IMR-90 (cell line): ENCODE data around the gene NDUFS2. TPM values are rescaled to one million over a fixed set of nuclear protein-coding genes. Genes with fewer than 3 reads are reported as not detected.

ENCODE experiments used
- ATAC-seq: fragments of 200-7000 bp; cut with Tn5 transposase; 2 replicates; pipeline ENCODE4 v1.9.1; 2020; ENCODE audit warnings: low read depth, mild to moderate bottlenecking, moderate library complexity
- BruUV-seq: library from RNA; stranded (reverse); fragments of 400-500 nt; replicated peaks from 2 replicates; lab custom pipeline; 2021; lab: Mats Ljungman, UMichigan
- CTCF ChIA-PET: fragments of 300-600 bp; formaldehyde crosslinking; extraction: SDS; loops from one replicate; lab custom pipeline; 2021; ENCODE audit warnings: antibody characterized with exemption; lab: Yijun Ruan, JAX
- POLR2A ChIA-PET: fragments of 300-600 bp; sonication (Branson Sonifier 250); formaldehyde crosslinking; loops from one replicate; lab custom pipeline; 2022; ENCODE audit warnings: antibody characterized with exemption; ENCODE audit not compliant: unreplicated experiment; lab: Charles Lee
- DNase-seq: peaks from one replicate; pipeline ENCODE4 v3.0.0; 2013
- H2AFZ ChIP-seq: replicated peaks from 2 replicates; pipeline ENCODE3; 2013; ENCODE audit warnings: low read length, mild to moderate bottlenecking; ENCODE audit not compliant: poor library complexity
- H2AK5ac ChIP-seq: 2 replicates; pipeline ENCODE4 v1.6.1; 2013; ENCODE audit warnings: low read depth, low read length, inconsistent platforms
- H2AK9ac ChIP-seq: replicated peaks from 2 replicates; pipeline ENCODE3; 2013; ENCODE audit warnings: mild to moderate bottlenecking, low read depth, low read length, moderate library complexity; ENCODE audit not compliant: poor library complexity
- H2BK120ac ChIP-seq: 2 replicates; pipeline ENCODE4 v1.6.1; 2013; ENCODE audit warnings: low read depth, low read length, inconsistent platforms
- H2BK15ac ChIP-seq: 3 replicates; pipeline ENCODE4 v1.6.1; 2013; ENCODE audit warnings: low read depth, low read length, inconsistent platforms
- H2BK20ac ChIP-seq: 2 replicates; pipeline ENCODE4 v1.6.1; 2013; ENCODE audit warnings: low read depth, mild to moderate bottlenecking, inconsistent platforms, low read length, moderate library complexity
- H2BK5ac ChIP-seq: 2 replicates; pipeline ENCODE4 v1.6.1; 2013; ENCODE audit warnings: mild to moderate bottlenecking, low read depth, low read length, inconsistent platforms; ENCODE audit not compliant: poor library complexity, severe bottlenecking
- H3K14ac ChIP-seq: replicated peaks from 2 replicates; pipeline ENCODE4 v1.6.1; 2013; ENCODE audit warnings: low read depth, low read length, inconsistent platforms
- H3K18ac ChIP-seq: 2 replicates; pipeline ENCODE4 v1.6.1; 2013; ENCODE audit warnings: low read depth, low read length, control low read depth
- H3K23ac ChIP-seq: 2 replicates; pipeline ENCODE4 v1.6.1; 2013; ENCODE audit warnings: low read depth, low read length, inconsistent platforms
- H3K27ac ChIP-seq: 2 replicates; pipeline ENCODE4 v1.5.1; 2013; ENCODE audit warnings: mild to moderate bottlenecking, control low read depth, low read length; ENCODE audit not compliant: insufficient read depth
- H3K27me3 ChIP-seq: 2 replicates; pipeline ENCODE4 v1.6.1; 2013; ENCODE audit warnings: low read length; ENCODE audit not compliant: control insufficient read depth, insufficient read depth
- H3K36me3 ChIP-seq: 2 replicates; pipeline ENCODE4 v1.6.1; 2013; ENCODE audit warnings: low read length, mixed read lengths; ENCODE audit not compliant: control insufficient read depth, insufficient read depth
- H3K4ac ChIP-seq: 2 replicates; pipeline ENCODE4 v1.6.1; 2013; ENCODE audit warnings: low read depth, low read length, inconsistent platforms
- H3K4me1 ChIP-seq: 2 replicates; pipeline ENCODE4 v1.6.1; 2013; ENCODE audit warnings: low read length, mixed read lengths; ENCODE audit not compliant: control insufficient read depth, insufficient read depth
- H3K4me2 ChIP-seq: 2 replicates; pipeline ENCODE4 v1.6.1; 2013; ENCODE audit warnings: low read depth, mild to moderate bottlenecking, control low read depth, low read length, moderate library complexity
- H3K4me3 ChIP-seq: 2 replicates; pipeline ENCODE4 v1.5.1; 2013; ENCODE audit warnings: low read depth, mild to moderate bottlenecking, control low read depth, low read length, moderate library complexity; ENCODE audit not compliant: insufficient read depth
- H3K56ac ChIP-seq: 2 replicates; pipeline ENCODE4 v1.6.1; 2013; ENCODE audit warnings: low read length, inconsistent platforms; ENCODE audit not compliant: insufficient read depth; ENCODE audit errors: extremely low read depth
- H3K79me1 ChIP-seq, 2 experiments: 2 replicates each; pipeline ENCODE4 v1.6.1; 2013; ENCODE audit warnings: low read length in 2 of 2, inconsistent platforms in 1 of 2, low read depth in 1 of 2
- H3K9ac ChIP-seq: 2 replicates; pipeline ENCODE4 v1.6.1; 2013; ENCODE audit warnings: low read depth, low read length, control low read depth
- H3K9me1 ChIP-seq: 2 replicates; pipeline ENCODE4 v1.6.1; 2013; ENCODE audit warnings: low read length, inconsistent platforms; ENCODE audit not compliant: insufficient read depth
- H3K9me3 ChIP-seq: 2 replicates; pipeline ENCODE4 v1.6.1; 2013; ENCODE audit warnings: low read length; ENCODE audit not compliant: control insufficient read depth, insufficient read depth
- H4K20me1 ChIP-seq: 2 replicates; pipeline ENCODE4 v1.6.1; 2013; ENCODE audit warnings: low read length, inconsistent platforms; ENCODE audit not compliant: insufficient read depth
- H4K5ac ChIP-seq: 2 replicates; pipeline ENCODE4 v1.6.1; 2013; ENCODE audit warnings: mild to moderate bottlenecking, low read depth, low read length, control low read depth
- H4K8ac ChIP-seq, 2 experiments: 2 replicates each; pipeline ENCODE4 v1.6.1; 2013; ENCODE audit warnings: low read depth in 2 of 2, low read length in 2 of 2, control low read depth in 1 of 2, inconsistent platforms in 1 of 2
- H4K91ac ChIP-seq: 2 replicates; pipeline ENCODE4 v1.6.1; 2013; ENCODE audit warnings: low read depth, low read length, inconsistent platforms; ENCODE audit not compliant: insufficient read depth
- BHLHE40 ChIP-seq: fragments of 150-350 bp; IDR thresholded peaks from 2 replicates; pipeline ENCODE4 v1.6.1; 2016; ENCODE audit warnings: mild to moderate bottlenecking, low read depth, low read length
- CEBPB ChIP-seq: IDR thresholded peaks from 2 replicates; pipeline ENCODE4 v1.6.1; 2012; ENCODE audit warnings: low read depth, low read length, improper control_type of control experiment
- CHD1 ChIP-seq: IDR thresholded peaks from 2 replicates; pipeline ENCODE4 v1.6.1; 2012; ENCODE audit warnings: low read depth, low read length, improper control_type of control experiment
- FOS ChIP-seq: fragments of 150-350 bp; IDR thresholded peaks from 2 replicates; pipeline ENCODE4 v1.6.1; 2016; ENCODE audit warnings: low read depth, low read length
- MAFK ChIP-seq: IDR thresholded peaks from 2 replicates; pipeline ENCODE4 v1.6.1; 2012; ENCODE audit warnings: low read depth, low read length, improper control_type of control experiment
- POLR2A ChIP-seq: IDR thresholded peaks from 2 replicates; pipeline ENCODE4 v1.6.1; 2012; ENCODE audit warnings: mild to moderate bottlenecking, low read depth, low read length
- RAD21 ChIP-seq: IDR thresholded peaks from 2 replicates; pipeline ENCODE4 v1.6.1; 2012; ENCODE audit warnings: low read length, improper control_type of control experiment
- RCOR1 ChIP-seq: IDR thresholded peaks from 2 replicates; pipeline ENCODE4 v1.6.1; 2012; ENCODE audit warnings: mild to moderate bottlenecking, low read length, improper control_type of control experiment; ENCODE audit not compliant: insufficient replicate concordance
- RFX5 ChIP-seq: IDR thresholded peaks from 2 replicates; pipeline ENCODE4 v1.8.0; 2012; ENCODE audit warnings: low read depth, mild to moderate bottlenecking, low read length, moderate library complexity
- SMC3 ChIP-seq: fragments of 150-350 bp; IDR thresholded peaks from 2 replicates; pipeline ENCODE4 v1.6.1; 2016; ENCODE audit warnings: low read depth, mild to moderate bottlenecking, antibody characterized with exemption, low read length, moderate library complexity
- WGBS, 2 experiments: methylation state at CpG; one replicate each; pipeline versions ENCODE4 v1.1.5 to v1.1.7; 2013; ENCODE audit warnings: missing lambda C conversion rate in 2 of 2; ENCODE audit not compliant: insufficient read length in 1 of 2; ENCODE audit errors: extremely low coverage in 2 of 2; 5-methylcytosine and 5-hydroxymethylcytosine counted together
- dilution Hi-C: fragments of 300-500 bp; cut with HindIII; formaldehyde crosslinking; loops from one replicate; pipeline ENCODE4 v1.14.3; 2018; ENCODE audit warnings: low sequenced_read_pairs; ENCODE audit not compliant: unreplicated experiment
- in situ Hi-C: fragments of 300-500 bp; cut with MboI; formaldehyde crosslinking; loops from 3 replicates; pipeline ENCODE4 v1.14.3; 2019; ENCODE audit warnings: low sequenced_read_pairs, inconsistent platforms, mixed read lengths
- intact Hi-C: fragments of 100-400 bp; cut with micrococcal nuclease; formaldehyde crosslinking; loops from 2 replicates; pipeline ENCODE4 v1.10.0; 2022
- polyA plus RNA-seq, 3 experiments: library from polyadenylated mRNA; depleted of rRNA; stranded (reverse); fragments of >200 nt; gene quantifications; 2 replicates each; pipeline ENCODE4 v1.2.3, GENCODE V29; 2012; ENCODE audit warnings: low replicate concordance in 1 of 3
- total RNA-seq: library from RNA; depleted of rRNA; stranded (reverse); fragments of >200 nt; gene quantifications from 2 replicates; pipeline ENCODE4 v1.2.3, GENCODE V29; 2012
- TF ChIP-seq, protein P1 (sequence below): fragments of 150-350 bp; IDR thresholded peaks from 2 replicates; pipeline ENCODE4 v1.6.1; 2017; ENCODE audit warnings: mild to moderate bottlenecking, antibody characterized with exemption, low read length, low read depth
- TF ChIP-seq, protein P2 (sequence below): fragments of 150-350 bp; IDR thresholded peaks from 2 replicates; pipeline ENCODE4 v1.6.1; 2016; ENCODE audit warnings: low read depth, mild to moderate bottlenecking, low read length, moderate library complexity, borderline replicate concordance

The NDUFS2 gene
- total and polyA plus RNA-seq, 2 of the 4 experiments (the other 2 are of a cell fraction) = 85.5 to 101 TPM

DNA sequence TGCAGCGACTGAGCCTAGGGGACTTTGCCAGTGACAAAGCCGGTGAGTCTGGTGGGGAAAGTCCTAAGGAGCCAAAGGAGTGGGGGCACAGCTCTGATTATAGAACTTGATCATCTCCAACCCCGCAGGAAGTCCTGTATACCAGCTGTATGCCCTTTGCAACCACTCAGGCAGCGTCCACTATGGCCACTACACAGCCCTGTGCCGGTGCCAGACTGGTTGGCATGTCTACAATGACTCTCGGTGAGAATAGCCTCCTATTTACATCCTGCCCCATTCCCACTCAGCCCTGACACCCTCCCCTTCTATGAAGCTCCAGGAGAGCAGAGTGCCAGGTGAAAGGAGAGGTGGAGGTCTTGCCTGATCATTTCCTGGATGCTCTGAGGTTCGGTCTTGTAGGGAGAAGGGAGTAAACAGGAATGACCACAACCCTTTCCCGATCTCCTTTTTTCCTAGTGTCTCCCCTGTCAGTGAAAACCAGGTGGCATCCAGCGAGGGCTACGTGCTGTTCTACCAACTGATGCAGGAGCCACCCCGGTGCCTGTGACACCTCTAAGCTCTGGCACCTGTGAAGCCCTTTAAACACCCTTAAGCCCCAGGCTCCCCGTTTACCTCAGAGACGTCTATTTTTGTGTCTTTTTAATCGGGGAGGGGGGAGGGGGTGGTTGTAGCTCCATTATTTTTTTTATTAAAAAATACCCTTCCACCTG, 37.1 kb upstream of the NDUFS2 start (continued):
- TF ChIP-seq FOS = no peak

DNA sequence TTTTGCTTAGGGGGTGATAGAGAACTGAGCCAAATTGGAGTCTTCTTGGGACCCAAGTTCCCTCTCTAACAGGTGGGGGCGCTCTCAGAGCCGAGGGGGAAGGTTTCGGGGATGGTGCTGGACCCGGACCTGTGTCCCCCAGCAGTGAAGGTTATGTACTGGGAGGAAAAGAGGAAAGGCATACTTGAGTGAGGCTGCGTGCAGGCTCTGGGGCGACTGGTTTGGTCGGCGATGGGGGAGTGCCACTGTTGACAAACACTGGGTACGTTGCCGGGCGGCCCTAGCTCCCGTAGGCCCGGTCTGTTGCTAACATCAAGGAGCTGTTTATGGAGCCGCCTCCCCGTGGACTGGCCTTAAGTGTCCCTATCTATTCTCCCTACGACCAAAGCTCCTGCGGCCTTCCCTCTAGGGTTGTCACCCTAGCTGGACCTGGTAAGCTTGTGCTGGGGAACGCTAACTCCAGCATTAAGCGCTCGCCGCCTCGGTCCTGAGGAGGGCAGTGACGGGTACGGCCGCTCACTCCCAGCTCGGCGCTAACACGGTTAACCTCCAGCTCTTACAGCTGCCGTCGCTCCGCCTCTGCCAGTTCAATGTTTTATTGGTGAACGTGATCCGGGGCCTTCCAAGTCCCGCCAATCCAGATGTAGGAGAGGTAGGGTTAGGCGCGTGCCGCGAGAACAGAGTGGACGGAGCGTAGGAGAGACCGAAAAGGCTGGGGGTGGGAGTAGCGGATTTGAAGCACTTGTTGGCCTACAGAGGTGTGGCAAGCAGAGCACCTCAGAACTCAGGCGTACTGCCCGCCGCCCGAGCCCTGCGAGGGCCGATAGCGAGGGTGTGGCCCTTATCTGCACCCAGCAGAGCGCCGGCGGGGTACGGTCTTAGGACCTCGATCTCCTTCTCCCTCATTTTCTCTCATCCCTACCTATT, 36.2 kb upstream of the NDUFS2 start, which contains the start of gene PPOX:
TSS of gene PPOX (plus strand) at position 685 of the 927 bp plus-strand sequence. CDS start 422 bp downstream, outside the sequence.
- Histone ChIP-seq H3K9me3 (no peaks in the 10 kb centered on the region), H3K14ac (peak within 1 kb of the TSS; percentile 68), H2BK20ac (no peak within 1 kb of the TSS), H4K8ac (peak within 1 kb of the TSS; percentile 24 to 88; a peak in 3 of 4 replicates), H4K20me1 (no peaks in the 10 kb centered on the region), H2AK5ac (peak within 1 kb of the TSS; percentile 51; the same call in 1 of the 2 replicates), H3K9me1 (peaks cover 6% of the 10 kb centered on the region; the same call in 1 of the 2 replicates), H3K9ac (peak within 1 kb of the TSS; percentile 72), H3K4me3 (peak within 1 kb of the TSS; percentile 72), H3K27me3 (no peaks in the 10 kb centered on the region), H2AFZ (peak within 1 kb of the TSS; percentile 95), H2BK5ac (peak within 1 kb of the TSS; percentile 36), H3K36me3 (peaks cover 35% of the 10 kb centered on the region), H2BK15ac (no peak within 1 kb of the TSS), H4K91ac (no peak within 1 kb of the TSS), H3K27ac (peak within 1 kb of the TSS; percentile 52), H2BK120ac (no peak within 1 kb of the TSS), H4K5ac (peak within 1 kb of the TSS; percentile 23), H3K23ac (no peak within 1 kb of the TSS), H3K18ac (no peak within 1 kb of the TSS), H3K4me1 (peaks cover 2% of the 10 kb centered on the region; the same call in 1 of the 2 replicates), H3K56ac (peak within 1 kb of the TSS; percentile 63), H2AK9ac (peak within 1 kb of the TSS; percentile 86), H3K4me2 (peak within 1 kb of the TSS; percentile 89), H3K79me1 (peaks cover 9 to 19% of the 10 kb centered on the region in 2 experiments; a peak in 3 of 4 replicates), H3K4ac (peak within 1 kb of the TSS; percentile 55)
- ATAC-seq (peak; percentile 96), DNase-seq (peak; percentile 98)
- ChIA-PET POLR2A (no interaction called here), CTCF (interaction anchor here (0.6 to 2.2 kb wide), 6 partner anchors 11 to 176 kb away, joined by 3 to 5 read pairs (median 4); partner anchors contain the start of genes B4GALT3 and TOMM40L)
- WGBS, 2 experiments = 0% methylated on average over 5 of the region's 54 CpGs; no CpG with 5 or more reads in 1 of the 2 experiments
- in situ Hi-C loops = no loop called here
- dilution Hi-C loops = no loop called here
- intact Hi-C loops = no loop called here
- BruUV-seq = no TSS peak
- TF ChIP-seq FOS (no peak), MAFK (no peak), RCOR1 (no peak), RFX5 (no peak), BHLHE40 (peak; percentile 82), SMC3 (peak; percentile 10; the same call in 1 of the 2 replicates), CHD1 (no peak), CEBPB (no peak), POLR2A (peak; percentile 94), RAD21 (peak; percentile 8; the same call in 1 of the 2 replicates)
- TF ChIP-seq, protein P1, sequence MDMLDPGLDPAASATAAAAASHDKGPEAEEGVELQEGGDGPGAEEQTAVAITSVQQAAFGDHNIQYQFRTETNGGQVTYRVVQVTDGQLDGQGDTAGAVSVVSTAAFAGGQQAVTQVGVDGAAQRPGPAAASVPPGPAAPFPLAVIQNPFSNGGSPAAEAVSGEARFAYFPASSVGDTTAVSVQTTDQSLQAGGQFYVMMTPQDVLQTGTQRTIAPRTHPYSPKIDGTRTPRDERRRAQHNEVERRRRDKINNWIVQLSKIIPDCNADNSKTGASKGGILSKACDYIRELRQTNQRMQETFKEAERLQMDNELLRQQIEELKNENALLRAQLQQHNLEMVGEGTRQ = peak; percentile 79
- TF ChIP-seq, protein P2, sequence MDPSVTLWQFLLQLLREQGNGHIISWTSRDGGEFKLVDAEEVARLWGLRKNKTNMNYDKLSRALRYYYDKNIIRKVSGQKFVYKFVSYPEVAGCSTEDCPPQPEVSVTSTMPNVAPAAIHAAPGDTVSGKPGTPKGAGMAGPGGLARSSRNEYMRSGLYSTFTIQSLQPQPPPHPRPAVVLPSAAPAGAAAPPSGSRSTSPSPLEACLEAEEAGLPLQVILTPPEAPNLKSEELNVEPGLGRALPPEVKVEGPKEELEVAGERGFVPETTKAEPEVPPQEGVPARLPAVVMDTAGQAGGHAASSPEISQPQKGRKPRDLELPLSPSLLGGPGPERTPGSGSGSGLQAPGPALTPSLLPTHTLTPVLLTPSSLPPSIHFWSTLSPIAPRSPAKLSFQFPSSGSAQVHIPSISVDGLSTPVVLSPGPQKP = no peak
